G401.6 (cell line): ENCODE data around the gene GYS2.
"Not testable (repeated sequence)": the region's sequence is repeated elsewhere in the genome, so short reads cannot be mapped to it uniquely, and the experiment has no call there.

Experiments used
- FAIRE-seq: peaks from 2 replicates; lab custom pipeline; 2012; peaks lifted over from hg19 to GRCh38; lab: Jason Lieb, UNC

Gene GYS2

GRCh38 chr12:21600196-21600595 lies 4.5 kb downstream of the GYS2 start:
- no peak for FAIRE-seq

GRCh38 chr12:21599143-21599999 lies 5.3 kb downstream of the GYS2 start:
- no peak for FAIRE-seq

GRCh38 chr12:21598651-21599050 lies 6.0 kb downstream of the GYS2 start:
- no peak for FAIRE-seq

GRCh38 chr12:21595356-21595755 lies 9.3 kb downstream of the GYS2 start:
- not testable (repeated sequence) for FAIRE-seq

GRCh38 chr12:21585485-21585884 lies 19.2 kb downstream of the GYS2 start:
- FAIRE-seq, result no peak

- FAIRE-seq, result not testable (repeated sequence)
Observed at GRCh38 chr12:21584403-21585182, 20.1 kb downstream of the GYS2 start.

- no peak for FAIRE-seq
Observed at GRCh38 chr12:21583587-21583986, 21.1 kb downstream of the GYS2 start.

GRCh38 chr12:21580748-21581516 lies 23.7 kb downstream of the GYS2 start:
- no peak for FAIRE-seq

GRCh38 chr12:21577516-21577915 lies 27.1 kb downstream of the GYS2 start:
- FAIRE-seq, result no peak

GRCh38 chr12:21576431-21576830 lies 28.2 kb downstream of the GYS2 start:
- no peak for FAIRE-seq

- no peak for FAIRE-seq
Observed at GRCh38 chr12:21573733-21574358, 30.8 kb downstream of the GYS2 start.

- no peak for FAIRE-seq
Observed at GRCh38 chr12:21571046-21571445, 33.6 kb downstream of the GYS2 start.

GRCh38 chr12:21568115-21568514 lies 36.5 kb downstream of the GYS2 start:
- FAIRE-seq, result no peak

GRCh38 chr12:21566907-21567394 lies 37.7 kb downstream of the GYS2 start:
- no peak for FAIRE-seq

- FAIRE-seq, result no peak
Observed at GRCh38 chr12:21566223-21566906, 38.3 kb downstream of the GYS2 start.

- no peak for FAIRE-seq
Observed at GRCh38 chr12:21562859-21563258, 41.8 kb downstream of the GYS2 start.

GRCh38 chr12:21561158-21561557 lies 43.5 kb downstream of the GYS2 start:
- FAIRE-seq, result no peak

- no peak for FAIRE-seq
Observed at GRCh38 chr12:21559855-21560569, 44.6 kb downstream of the GYS2 start.

GRCh38 chr12:21558100-21558679 lies 46.5 kb downstream of the GYS2 start:
- no peak for FAIRE-seq

- no peak for FAIRE-seq
Observed at GRCh38 chr12:21553329-21553675, 51.3 kb downstream of the GYS2 start.
